ENCODE measurements around the gene NAB2. TPM values are rescaled to one million over a fixed set of nuclear protein-coding genes. Genes with fewer than 3 reads are reported as not detected.

Gene NAB2
- total and polyA plus RNA-seq, 2 of the 8 experiments (the other 6 are each of a cell fraction or from before 2014, with no cell fraction given): 20.9 to 23.5 TPM

GRCh38 chr12:57094208-57095160, 5.6 kb downstream of the NAB2 start:
- peak overlapping the region; percentile 60; the same call in 1 of the 2 replicates for H2BK12ac ChIP-seq (ENCODE audit: low read depth, low read length)
- H3K36me3 ChIP-seq (ENCODE audit: control insufficient read depth in 2 of 4, insufficient read depth in 4 of 4, low read length in 3 of 4): peaks cover 9 to 32% (median 18%) of the 10 kb centered on the region in 4 experiments
- FAIRE-seq (no peak), DNase-seq (ENCODE audit: low read depth in 1 of 2, low spot score in 2 of 2) (no peak)
- H2BK120ac ChIP-seq (replicated peaks; ENCODE audit: low read depth, low read length): no peak overlapping the region
- H2BK15ac ChIP-seq (ENCODE audit: low read length): no peak overlapping the region
- peaks cover 4 to 11% of the 10 kb centered on the region in 2 experiments for H4K20me1 ChIP-seq (replicated peaks in 1 of 2; ENCODE audit: control insufficient read depth in 1 of 2, insufficient read depth in 2 of 2, low read length in 2 of 2)
- H3K4me1 ChIP-seq (replicated peaks in 1 of 4; ENCODE audit: control insufficient read depth in 3 of 4, insufficient read depth in 4 of 4, low read length in 3 of 4): peaks cover 0 to 27% (median 20%) of the 10 kb centered on the region in 4 experiments; a peak in 6 of 7 replicates
- peak overlapping the region; percentile 87 for H2BK5ac ChIP-seq (ENCODE audit: low read depth, low read length)
- no peak overlapping the region; a peak in 1 of 8 replicates for H3K4me3 ChIP-seq (ENCODE audit: extremely low read depth in 1 of 4, insufficient read depth in 2 of 4, low read depth in 3 of 4, low read length in 4 of 4)
- no peak overlapping the region for H3K23ac ChIP-seq (ENCODE audit: insufficient read length)
- WGBS, 2 experiments (ENCODE audit: extremely low coverage in 1 of 2, insufficient coverage in 1 of 2, insufficient read length in 1 of 2, insufficient replicate concordance in 2 of 2, low coverage in 1 of 2, low lambda C conversion rate in 2 of 2, missing lambda C conversion rate in 1 of 2): 86% methylated on average over 10 of the region's 15 CpGs; no CpG with 5 or more reads in 1 of the 2 experiments
- peaks cover 4% of the 10 kb centered on the region for H3K79me1 ChIP-seq (ENCODE audit: low read depth, low read length)
- no peak overlapping the region for H2BK20ac ChIP-seq (ENCODE audit: low read length)
- peaks cover 5% of the 10 kb centered on the region; the same call in 1 of the 2 replicates for H3K23me2 ChIP-seq (ENCODE audit: low read depth, low read length)
- no peak overlapping the region for H3K14ac ChIP-seq (ENCODE audit: insufficient read length)
- H3K4ac ChIP-seq (replicated peaks; ENCODE audit: insufficient read length, low read depth, low read length): peak overlapping the region; percentile 30
- H3K79me2 ChIP-seq (ENCODE audit: control insufficient read depth in 1 of 2, insufficient read depth in 2 of 2, low read length in 2 of 2): peaks cover 0 to 16% of the 10 kb centered on the region in 2 experiments; a peak in 1 of 4 replicates
- H2AK5ac ChIP-seq (ENCODE audit: low read depth, low read length): no peak overlapping the region
- CTCF ChIA-PET (ENCODE audit: partially characterized antibody): interaction anchor here (0.7 to 14.0 kb wide), 21 partner anchors 12 to 183 kb away, joined by 3 to 325 read pairs (median 5); partner anchors contain the start of genes LRP1, NEMP1, STAT6 and TAC3
- H3K56ac ChIP-seq (replicated peaks; ENCODE audit: insufficient read length, low read depth, low read length): peak overlapping the region; percentile 49
- H3K9ac ChIP-seq (replicated peaks in 1 of 4; ENCODE audit: extremely low read depth in 1 of 4, low read depth in 3 of 4, low read length in 3 of 4): peak overlapping the region in 3 of 4 experiments; percentile 25 to 50 (median 26); a peak in 5 of 7 replicates
- TF ChIP-seq KDM5A (IDR thresholded peaks at IDR 0.05; ENCODE audit: low read length) (no peak), TEAD4 (IDR thresholded peaks at IDR 0.05; ENCODE audit: low read depth, low read length) (peak; percentile 43; the same call in 1 of the 2 replicates), POLR2AphosphoS5 (IDR thresholded peaks at IDR 0.05; ENCODE audit: low read depth, low read length) (0 out of 2 replicates have a peak, but pooled peaks have one; percentile 41), TAF1 (IDR thresholded peaks at IDR 0.05; ENCODE audit: low read depth, low read length) (peak; percentile 8; the same call in 1 of the 2 replicates)
- peak overlapping the region; percentile 1 for H4K5ac ChIP-seq (ENCODE audit: insufficient read length, low read depth, low read length)
- H3K18ac ChIP-seq (ENCODE audit: extremely low read depth, low read length): no peak overlapping the region
- H3K9me3 ChIP-seq (ENCODE audit: insufficient read depth in 2 of 2, low read depth in 1 of 2, low read length in 1 of 2): no peaks in the 10 kb centered on the region
- POLR2A ChIA-PET (ENCODE audit: partially characterized antibody): interaction anchor here (0.6 to 16.5 kb wide), 16 partner anchors 13 to 365 kb away, joined by 3 to 352 read pairs (median 4); partner anchors contain the start of genes GLI1, LRP1, NEMP1 and SHMT2
- H4K8ac ChIP-seq (ENCODE audit: extremely low read depth, insufficient read depth, low read length): peak overlapping the region; percentile 42; the same call in 1 of the 2 replicates
- H3K4me2 ChIP-seq (ENCODE audit: insufficient read depth in 1 of 2, low read depth in 2 of 2, low read length in 2 of 2): peak overlapping the region; percentile 53 to 64
- peak overlapping the region; percentile 17 for H4K91ac ChIP-seq (replicated peaks; ENCODE audit: insufficient read length, low read length)
- no peaks in the 10 kb centered on the region for H3K27me3 ChIP-seq (replicated peaks in 1 of 4; ENCODE audit: control insufficient read depth in 3 of 4, extremely low read depth in 1 of 4, insufficient read depth in 3 of 4, low read length in 3 of 4)
- H2AFZ ChIP-seq (ENCODE audit: low read length): no peak overlapping the region
- H3K27ac ChIP-seq (ENCODE audit: low read depth, low read length): peak overlapping the region; percentile 57; the same call in 1 of the 2 replicates
